Heart left ventricle (tissue), 16 donors: ENCODE measurements around the gene PCDHGB7. TPM values are rescaled to one million over a fixed set of nuclear protein-coding genes. Genes with fewer than 3 reads are reported as not detected.
"Not testable (repeated sequence)": the region's sequence is repeated elsewhere in the genome, so short reads cannot be mapped to it uniquely, and the experiment has no call there.

Experiments used
- ATAC-seq, 4 donors: fragments of 200-7000 bp; cut with Tn5 transposase; one replicate each; pipeline ENCODE4 v1.9.1; 2020 to 2022; ENCODE audit warnings: moderate library complexity in 4 of 4, mild to moderate bottlenecking in 3 of 4, moderate number of reproducible peaks in 1 of 4
- DNase-seq, 5 donors: peaks; one replicate each; pipeline ENCODE4 v3.0.0-alpha.2; 2020
- H3K27ac ChIP-seq, 12 donors: fragments of 200-600 bp; sonication (generic) in 4 of 12; one replicate each; pipeline versions ENCODE4 v1.5.0 to v1.8.0; 2016 to 2022; ENCODE audit warnings: mild to moderate bottlenecking in 2 of 12
- H3K27me3 ChIP-seq, 9 donors: fragments of 200-600 bp; sonication (generic) in 2 of 9; one replicate each; pipeline versions ENCODE4 v1.5.1 to v1.8.0; 2016 to 2022; ENCODE audit warnings: mild to moderate bottlenecking in 3 of 9
- H3K36me3 ChIP-seq, 9 donors: fragments of 200-600 bp; sonication (generic) in 2 of 9; one replicate each; pipeline versions ENCODE4 v1.5.0 to v1.8.0; 2018 to 2022; ENCODE audit warnings: mild to moderate bottlenecking in 2 of 9
- H3K4me1 ChIP-seq, 12 donors: fragments of 200-600 bp; sonication (generic) in 4 of 12; one replicate each; pipeline versions ENCODE4 v1.5.0 to v1.8.0; 2016 to 2022; ENCODE audit warnings: mild to moderate bottlenecking in 3 of 12
- H3K4me3 ChIP-seq, 12 donors: fragments of 200-600 bp; sonication (generic) in 4 of 12; one replicate each; pipeline versions ENCODE4 v1.5.0 to v1.8.0; 2017 to 2022; ENCODE audit warnings: mild to moderate bottlenecking in 9 of 12, moderate library complexity in 4 of 12
- H3K9me3 ChIP-seq, 12 donors: fragments of 200-600 bp; sonication (generic) in 4 of 12; one replicate each; pipeline versions ENCODE4 v1.5.0 to v1.8.0; 2016 to 2022; ENCODE audit warnings: mild to moderate bottlenecking in 1 of 12
- POLR2A ChIP-seq, 2 donors: fragments of 450-650 bp; IDR thresholded peaks; one replicate each; pipeline ENCODE4 v1.6.1; 2017; ENCODE audit warnings: antibody characterized with exemption in 2 of 2, mild to moderate bottlenecking in 2 of 2, moderate library complexity in 2 of 2
- WGBS, 4 donors: extraction: QIAGEN DNeasy Blood & Tissue Kit in 2 of 4; methylation state at CpG; one replicate each; pipeline versions ENCODE4 v1.1.5 to v1.1.7; 2013 to 2018; 5-methylcytosine and 5-hydroxymethylcytosine counted together
- intact Hi-C, 10 donors: fragments of 100-400 bp; cut with DNase I; formaldehyde crosslinking; loops; one replicate each; pipeline versions ENCODE4 v1.11.1 to v1.14.2; 2022
- polyA plus RNA-seq, 2 donors: library from polyadenylated mRNA; stranded (reverse); fragments of 200-250 nt; gene quantifications; one replicate each; pipeline ENCODE4 v1.2.3, GENCODE V29; 2013
- total RNA-seq, 9 donors: library from RNA; depleted of rRNA in 2 of 9; stranded (reverse); fragments of >200 nt in 2 of 9; fragmentation: NEBNext Ultra II Directional in 3 of 9; extraction: Animal tissue kit (Norgen Biotek cat#: 25700) in 3 of 9; gene quantifications; one replicate each; pipeline versions ENCODE4 v1.1.0 to v1.2.4, GENCODE V29; 2016 to 2023
- TF ChIP-seq, protein P1 (sequence below), 12 donors: fragments of 200-600 bp; sonication (generic) in 4 of 12; IDR thresholded peaks; one replicate each; pipeline versions ENCODE4 v1.5.0 to v1.8.0; 2018 to 2022; ENCODE audit warnings: antibody characterized with exemption in 12 of 12, mild to moderate bottlenecking in 5 of 12
- donor health status: ischemic (EF 13 %, LVEDD 7.1; RV severe dilation, severe dysfunction).
- donor health status: healthy with polysubstance abuse.
- donor health status: DM: no; HTN: yes; CAD: no.
- donor health status: DM: no; HTN: no; CAD: no.
- donor health status: ischemic (EF 25% LVEDD 6.9; RV normal size, moderate dysfunction).
- donor health status: ischemic (EF 25% LVEDD 5.7; RV mildly dilated, moderate dysfunction).
- donor health status: healthy.
- donor health status: DM: yes; HTN: yes; CAD: no.
- donor health status: ischemic (EF 35%, LVEDD 5.7; RV mildly dilated, moderate dysfunction).
- donor health status: nonischemic (EF 11% LVEDD 7.7; RV severe dilation, severe dysfunction).
- donor health status: DM: yes; HTN: yes; CAD: no.
- donor health status: PGD.
- donor health status: ischemic (EF 29% LVEDD 5.4; RV normal size, mild dysfunction).
- donor health status: nonischemic (EF 23%, LVEDD 6.1; RV moderate dilation, normal function).

PCDHGB7 gene
- total and polyA plus RNA-seq, 11 donors, result 3.3 to 15.0 (median 9.2) TPM

GRCh38 chr5:141411575-141411974 lies 5.9 kb upstream of the PCDHGB7 start:
- peaks cover 0 to 100% (median 53%) of the 10 kb centered on the region in 12 donors for H3K9me3 ChIP-seq

GRCh38 chr5:141412854-141413539 lies 4.5 kb upstream of the PCDHGB7 start, which contains the start of gene PCDHGA10:
PCDHGA10 (plus strand) TSS chr5:141412987; CDS start chr5:141413176, 189 bp downstream.
- peaks cover 0 to 78% (median 0%) of the 10 kb centered on the region in 9 donors for H3K27me3 ChIP-seq
- intact Hi-C loops, result loop anchor here in 7 of 10 donors (2.0 to 10.0 kb wide), 6 partner anchors 48 to 148 kb away; partner anchors contain the start of genes PCDHGA5 (in 3 of the 7) and PCDHGA1 (in 1 of the 7)
- WGBS, 4 donors, result 27 to 44% (median 39%) methylated on average over 30 to 31 of the region's 31 CpGs
- peak within 1 kb of the TSS in 1 of 12 donors; percentile 36 for H3K27ac ChIP-seq
- no peak for TF ChIP-seq POLR2A (IDR thresholded peaks at IDR 0.05)
- TF ChIP-seq, protein P1, sequence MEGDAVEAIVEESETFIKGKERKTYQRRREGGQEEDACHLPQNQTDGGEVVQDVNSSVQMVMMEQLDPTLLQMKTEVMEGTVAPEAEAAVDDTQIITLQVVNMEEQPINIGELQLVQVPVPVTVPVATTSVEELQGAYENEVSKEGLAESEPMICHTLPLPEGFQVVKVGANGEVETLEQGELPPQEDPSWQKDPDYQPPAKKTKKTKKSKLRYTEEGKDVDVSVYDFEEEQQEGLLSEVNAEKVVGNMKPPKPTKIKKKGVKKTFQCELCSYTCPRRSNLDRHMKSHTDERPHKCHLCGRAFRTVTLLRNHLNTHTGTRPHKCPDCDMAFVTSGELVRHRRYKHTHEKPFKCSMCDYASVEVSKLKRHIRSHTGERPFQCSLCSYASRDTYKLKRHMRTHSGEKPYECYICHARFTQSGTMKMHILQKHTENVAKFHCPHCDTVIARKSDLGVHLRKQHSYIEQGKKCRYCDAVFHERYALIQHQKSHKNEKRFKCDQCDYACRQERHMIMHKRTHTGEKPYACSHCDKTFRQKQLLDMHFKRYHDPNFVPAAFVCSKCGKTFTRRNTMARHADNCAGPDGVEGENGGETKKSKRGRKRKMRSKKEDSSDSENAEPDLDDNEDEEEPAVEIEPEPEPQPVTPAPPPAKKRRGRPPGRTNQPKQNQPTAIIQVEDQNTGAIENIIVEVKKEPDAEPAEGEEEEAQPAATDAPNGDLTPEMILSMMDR (IDR thresholded peaks at IDR 0.05), result peak; percentile 26 to 60 (median 42)
- peaks cover 0 to 29% (median 0%) of the 10 kb centered on the region in 9 donors for H3K36me3 ChIP-seq
- peaks cover 0 to 100% (median 53%) of the 10 kb centered on the region in 12 donors for H3K9me3 ChIP-seq
- ATAC-seq (peak; percentile 24 to 66 (median 64)), DNase-seq (peak in 3 of 5 donors; percentile 53 to 61 (median 59))
- H3K4me1 ChIP-seq, result peaks cover 0 to 4% (median 0%) of the 10 kb centered on the region in 12 donors
- H3K4me3 ChIP-seq, result peak within 1 kb of the TSS in 10 of 12 donors; percentile 10 to 49 (median 36)

More at GRCh38 chr5:141411575-141411974, 5.9 kb upstream of the PCDHGB7 start:
- Histone ChIP-seq H3K36me3 (peaks cover 0 to 29% (median 0%) of the 10 kb centered on the region in 9 donors), H3K4me1 (peaks cover 0 to 8% (median 0%) of the 10 kb centered on the region in 12 donors), H3K27ac (no peak overlapping the region), H3K27me3 (peaks cover 0 to 75% (median 0%) of the 10 kb centered on the region in 9 donors), H3K4me3 (no peak overlapping the region)
- intact Hi-C loops, result loop anchor here in 6 of 10 donors (5.0 to 10.0 kb wide), 5 partner anchors 47 to 146 kb away; partner anchors contain the start of genes PCDHGA5 (in 3 of the 6) and PCDHGA1 (in 1 of the 6)
- DNase-seq (no peak), ATAC-seq (no peak)
- TF ChIP-seq POLR2A (IDR thresholded peaks at IDR 0.05), result no peak
- TF ChIP-seq, protein P1 (IDR thresholded peaks at IDR 0.05), result no peak
- WGBS, 4 donors, result 68 to 79% (median 74%) methylated on average over 3 of the region's 3 CpGs

DNA sequence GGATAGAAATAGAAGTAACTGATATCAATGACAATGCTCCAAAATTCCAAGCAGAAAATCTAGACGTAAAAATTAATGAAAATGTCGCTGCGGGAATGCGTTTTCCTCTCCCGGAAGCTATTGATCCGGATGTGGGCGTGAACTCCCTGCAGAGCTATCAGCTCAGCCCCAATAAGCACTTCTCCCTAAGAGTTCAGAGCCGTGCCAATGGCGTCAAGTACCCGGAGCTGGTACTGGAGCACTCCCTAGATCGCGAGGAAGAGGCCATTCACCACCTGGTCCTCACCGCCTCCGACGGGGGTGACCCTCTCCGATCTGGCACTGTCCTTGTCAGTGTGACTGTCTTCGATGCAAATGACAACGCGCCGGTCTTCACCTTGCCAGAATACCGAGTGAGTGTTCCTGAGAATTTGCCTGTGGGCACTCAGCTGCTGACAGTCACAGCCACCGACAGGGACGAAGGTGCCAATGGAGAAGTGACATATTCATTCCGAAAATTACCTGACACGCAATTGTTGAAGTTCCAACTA lies 3.9 kb upstream of the PCDHGB7 start:
- Histone ChIP-seq H3K9me3 (peaks cover 0 to 100% (median 55%) of the 10 kb centered on the region in 12 donors), H3K27ac (no peak overlapping the region)
- peak in 2 of 4 donors; percentile 16 to 25 for ATAC-seq

GRCh38 chr5:141414548-141415274 lies 2.8 kb upstream of the PCDHGB7 start:
- DNase-seq, H3K27ac ChIP-seq, H3K4me3 ChIP-seq, ATAC-seq: not testable (repeated sequence)
- H3K27me3 ChIP-seq, result peaks cover 0 to 76% (median 0%) of the 10 kb centered on the region in 9 donors
- H3K4me1 ChIP-seq, result peaks cover 0 to 11% (median 4%) of the 10 kb centered on the region in 12 donors
- peaks cover 0 to 100% (median 55%) of the 10 kb centered on the region in 12 donors for H3K9me3 ChIP-seq
- WGBS, 4 donors, result 47 to 60% (median 49%) methylated on average over 7 to 46 of the region's 46 CpGs
- intact Hi-C loops, result loop anchor here in 9 of 10 donors (5.0 to 10.0 kb wide), 8 partner anchors 50 to 148 kb away; partner anchors contain the start of genes PCDHGA5 (in 3 of the 9) and PCDHGA1 (in 1 of the 9)
- H3K36me3 ChIP-seq, result peaks cover 0 to 36% (median 0%) of the 10 kb centered on the region in 9 donors

More for the DNA sequence above, 3.9 kb upstream of the PCDHGB7 start:
- no peak for TF ChIP-seq POLR2A (IDR thresholded peaks at IDR 0.05)
- TF ChIP-seq, protein P1 (IDR thresholded peaks at IDR 0.05), result no peak
- no peak for DNase-seq
- Histone ChIP-seq H3K27me3 (peaks cover 0 to 77% (median 0%) of the 10 kb centered on the region in 9 donors), H3K4me3 (peak overlapping the region in 10 of 12 donors; percentile 10 to 49 (median 36)), H3K36me3 (peaks cover 0 to 32% (median 0%) of the 10 kb centered on the region in 9 donors), H3K4me1 (peaks cover 0 to 9% (median 4%) of the 10 kb centered on the region in 12 donors)
- intact Hi-C loops, result loop anchor here in 7 of 10 donors (2.0 to 10.0 kb wide), 6 partner anchors 49 to 147 kb away; partner anchors contain the start of genes PCDHGA5 (in 3 of the 7) and PCDHGA1 (in 1 of the 7)
- WGBS, 4 donors, result 28 to 42% (median 33%) methylated on average over 19 to 25 of the region's 25 CpGs

DNA sequence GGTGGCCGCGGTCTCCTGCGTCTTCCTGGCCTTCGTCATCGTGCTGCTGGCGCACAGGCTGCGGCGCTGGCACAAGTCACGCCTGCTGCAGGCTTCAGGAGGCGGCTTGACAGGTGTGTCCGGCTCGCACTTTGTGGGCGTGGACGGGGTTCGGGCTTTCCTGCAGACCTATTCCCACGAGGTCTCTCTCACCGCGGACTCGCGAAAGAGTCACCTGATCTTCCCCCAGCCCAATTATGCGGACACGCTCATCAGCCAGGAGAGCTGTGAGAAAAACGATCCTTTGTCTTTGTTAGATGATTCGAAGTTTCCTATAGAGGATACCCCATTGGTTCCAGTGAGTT lies 2.2 kb upstream of the PCDHGB7 start:
- H3K4me1 ChIP-seq, result peaks cover 0 to 12% (median 4%) of the 10 kb centered on the region in 12 donors
- intact Hi-C loops, result loop anchor here in 6 of 10 donors (5.0 to 10.0 kb wide), 6 partner anchors 50 to 147 kb away; partner anchors contain the start of gene PCDHGA5 (in 2 of the 6)
- WGBS, 4 donors, result 43 to 59% (median 48%) methylated on average over 13 to 24 of the region's 24 CpGs

More for the DNA sequence above, 2.2 kb upstream of the PCDHGB7 start:
- H3K9me3 ChIP-seq, result peaks cover 0 to 100% (median 53%) of the 10 kb centered on the region in 12 donors
- not testable (repeated sequence) for ATAC-seq, H3K27ac ChIP-seq, H3K4me3 ChIP-seq, DNase-seq
- H3K36me3 ChIP-seq, result peaks cover 0 to 39% (median 0%) of the 10 kb centered on the region in 9 donors
- H3K27me3 ChIP-seq, result peaks cover 0 to 76% (median 0%) of the 10 kb centered on the region in 9 donors
